ENCODE results near the gene SLC9A9.

- no peak for TF ChIP-seq CTCF (IDR thresholded peaks at IDR 0.05 in 8 of 11, conservative IDR thresholded peaks at IDR 0.05 in 3 of 11)
- no peak for TF ChIP-seq POLR2A (IDR thresholded peaks at IDR 0.05)
Observed at GRCh38 chr3:143786219-143787191, 61.8 kb downstream of the SLC9A9 start.
